ENCODE measurements around the gene LILRB1.
"Not testable (repeated sequence)": the region's sequence is repeated elsewhere in the genome, so short reads cannot be mapped to it uniquely, and the experiment has no call there.

Gene LILRB1

GRCh38 chr19:54594737-54595136 is 35.5 kb upstream of the LILRB1 start:
- Histone ChIP-seq H3K27ac (ENCODE audit: low read depth, low read length) (no peak overlapping the region), H3K4me2 (ENCODE audit: low read depth, low read length, poor library complexity, severe bottlenecking) (no peak overlapping the region), H3K4me3 (ENCODE audit: insufficient read depth, low read length, poor library complexity, severe bottlenecking) (no peak overlapping the region), H3F3A (ENCODE audit: insufficient read depth) (no peaks in the 10 kb centered on the region), H3K27me3 (ENCODE audit: low read length) (no peaks in the 10 kb centered on the region), H3K9me2 (replicated peaks; ENCODE audit: insufficient read depth, low read length) (no peaks in the 10 kb centered on the region), H3K36me3 (ENCODE audit: low read length) (no peaks in the 10 kb centered on the region), H3K9me3 (ENCODE audit: insufficient read depth, low read length) (no peaks in the 10 kb centered on the region), H3K79me2 (ENCODE audit: insufficient read depth, low read length) (no peaks in the 10 kb centered on the region), H4K20me1 (ENCODE audit: low read depth, low read length) (no peaks in the 10 kb centered on the region), H2AFZ (ENCODE audit: low read depth, low read length, severe bottlenecking) (no peak overlapping the region), H3K9ac (ENCODE audit: low read length) (no peak overlapping the region)
- no peak for TF ChIP-seq CTCF (IDR thresholded peaks at IDR 0.05; ENCODE audit: insufficient read depth, low read length, poor library complexity, severe bottlenecking)

- H3K36me3 ChIP-seq (ENCODE audit: low read length); H3K9me3 ChIP-seq (ENCODE audit: insufficient read depth, low read length); H3K4me2 ChIP-seq (ENCODE audit: low read depth, low read length, poor library complexity, severe bottlenecking); H3K9me2 ChIP-seq (replicated peaks; ENCODE audit: insufficient read depth, low read length); H3K9ac ChIP-seq (ENCODE audit: low read length); H4K20me1 ChIP-seq (ENCODE audit: low read depth, low read length); H3F3A ChIP-seq (ENCODE audit: insufficient read depth); H3K79me2 ChIP-seq (ENCODE audit: insufficient read depth, low read length); H3K4me3 ChIP-seq (ENCODE audit: insufficient read depth, low read length, poor library complexity, severe bottlenecking); H2AFZ ChIP-seq (ENCODE audit: low read depth, low read length, severe bottlenecking); H3K27ac ChIP-seq (ENCODE audit: low read depth, low read length); H3K27me3 ChIP-seq (ENCODE audit: low read length): not testable (repeated sequence)
Observed at GRCh38 chr19:54595680-54596436, 34.4 kb upstream of the LILRB1 start.

GRCh38 chr19:54600212-54600611 is 30.1 kb upstream of the LILRB1 start:
- Histone ChIP-seq H3F3A (ENCODE audit: insufficient read depth) (no peaks in the 10 kb centered on the region), H2AFZ (ENCODE audit: low read depth, low read length, severe bottlenecking) (no peak overlapping the region), H3K36me3 (ENCODE audit: low read length) (no peaks in the 10 kb centered on the region), H3K9me2 (replicated peaks; ENCODE audit: insufficient read depth, low read length) (no peaks in the 10 kb centered on the region), H3K9ac (ENCODE audit: low read length) (no peak overlapping the region), H3K9me3 (ENCODE audit: insufficient read depth, low read length) (no peaks in the 10 kb centered on the region; the same call in 1 of the 2 replicates), H3K79me2 (ENCODE audit: insufficient read depth, low read length) (no peaks in the 10 kb centered on the region), H3K27ac (ENCODE audit: low read depth, low read length) (no peak overlapping the region), H4K20me1 (ENCODE audit: low read depth, low read length) (no peaks in the 10 kb centered on the region), H3K4me3 (ENCODE audit: insufficient read depth, low read length, poor library complexity, severe bottlenecking) (no peak overlapping the region), H3K27me3 (ENCODE audit: low read length) (no peaks in the 10 kb centered on the region), H3K4me2 (ENCODE audit: low read depth, low read length, poor library complexity, severe bottlenecking) (no peak overlapping the region)
- TF ChIP-seq EZH2phosphoT487 (conservative IDR thresholded peaks at IDR 0.05; ENCODE audit: low read length) (no peak), CTCF (IDR thresholded peaks at IDR 0.05; ENCODE audit: insufficient read depth, low read length, poor library complexity, severe bottlenecking) (no peak)

GRCh38 chr19:54606230-54606629 is 24.1 kb upstream of the LILRB1 start:
- Histone ChIP-seq H3K79me2 (ENCODE audit: insufficient read depth, low read length) (no peaks in the 10 kb centered on the region), H3K9ac (ENCODE audit: low read length) (no peak overlapping the region), H3K27me3 (ENCODE audit: low read length) (no peaks in the 10 kb centered on the region), H3K4me3 (ENCODE audit: insufficient read depth, low read length, poor library complexity, severe bottlenecking) (no peak overlapping the region), H2AFZ (ENCODE audit: low read depth, low read length, severe bottlenecking) (no peak overlapping the region), H4K20me1 (ENCODE audit: low read depth, low read length) (no peaks in the 10 kb centered on the region), H3K27ac (ENCODE audit: low read depth, low read length) (no peak overlapping the region), H3F3A (ENCODE audit: insufficient read depth) (no peaks in the 10 kb centered on the region), H3K36me3 (ENCODE audit: low read length) (no peaks in the 10 kb centered on the region), H3K9me2 (replicated peaks; ENCODE audit: insufficient read depth, low read length) (no peaks in the 10 kb centered on the region), H3K4me2 (ENCODE audit: low read depth, low read length, poor library complexity, severe bottlenecking) (no peak overlapping the region), H3K9me3 (ENCODE audit: insufficient read depth, low read length) (no peaks in the 10 kb centered on the region; the same call in 1 of the 2 replicates)
- TF ChIP-seq CTCF (IDR thresholded peaks at IDR 0.05; ENCODE audit: insufficient read depth, low read length, poor library complexity, severe bottlenecking) (no peak), EZH2phosphoT487 (conservative IDR thresholded peaks at IDR 0.05; ENCODE audit: low read length) (no peak)

All from SU-DHL-6 (cell line).